ENCODE data around the gene MIXL1.
"Not testable (repeated sequence)": the region's sequence is repeated elsewhere in the genome, so short reads cannot be mapped to it uniquely, and the experiment has no call there.

MIXL1 gene

GRCh38 chr1:226187019-226187322 lies 36.5 kb upstream of the MIXL1 start:
- Histone ChIP-seq H3K27me3 (ENCODE audit: insufficient read depth, low read depth, severe bottlenecking) (no peaks in the 10 kb centered on the region), H3K27ac (peak overlapping the region; percentile 85), H3K4me3 (ENCODE audit: low read depth, low read length) (peak overlapping the region; percentile 53), H3K9me3 (ENCODE audit: severe bottlenecking) (no peaks in the 10 kb centered on the region), H3K36me3 (no peaks in the 10 kb centered on the region)
- TF ChIP-seq, protein P1, sequence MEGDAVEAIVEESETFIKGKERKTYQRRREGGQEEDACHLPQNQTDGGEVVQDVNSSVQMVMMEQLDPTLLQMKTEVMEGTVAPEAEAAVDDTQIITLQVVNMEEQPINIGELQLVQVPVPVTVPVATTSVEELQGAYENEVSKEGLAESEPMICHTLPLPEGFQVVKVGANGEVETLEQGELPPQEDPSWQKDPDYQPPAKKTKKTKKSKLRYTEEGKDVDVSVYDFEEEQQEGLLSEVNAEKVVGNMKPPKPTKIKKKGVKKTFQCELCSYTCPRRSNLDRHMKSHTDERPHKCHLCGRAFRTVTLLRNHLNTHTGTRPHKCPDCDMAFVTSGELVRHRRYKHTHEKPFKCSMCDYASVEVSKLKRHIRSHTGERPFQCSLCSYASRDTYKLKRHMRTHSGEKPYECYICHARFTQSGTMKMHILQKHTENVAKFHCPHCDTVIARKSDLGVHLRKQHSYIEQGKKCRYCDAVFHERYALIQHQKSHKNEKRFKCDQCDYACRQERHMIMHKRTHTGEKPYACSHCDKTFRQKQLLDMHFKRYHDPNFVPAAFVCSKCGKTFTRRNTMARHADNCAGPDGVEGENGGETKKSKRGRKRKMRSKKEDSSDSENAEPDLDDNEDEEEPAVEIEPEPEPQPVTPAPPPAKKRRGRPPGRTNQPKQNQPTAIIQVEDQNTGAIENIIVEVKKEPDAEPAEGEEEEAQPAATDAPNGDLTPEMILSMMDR (IDR thresholded peaks at IDR 0.05; ENCODE audit: low read depth, low read length), result no peak
- no peak for DNase-seq

DNA sequence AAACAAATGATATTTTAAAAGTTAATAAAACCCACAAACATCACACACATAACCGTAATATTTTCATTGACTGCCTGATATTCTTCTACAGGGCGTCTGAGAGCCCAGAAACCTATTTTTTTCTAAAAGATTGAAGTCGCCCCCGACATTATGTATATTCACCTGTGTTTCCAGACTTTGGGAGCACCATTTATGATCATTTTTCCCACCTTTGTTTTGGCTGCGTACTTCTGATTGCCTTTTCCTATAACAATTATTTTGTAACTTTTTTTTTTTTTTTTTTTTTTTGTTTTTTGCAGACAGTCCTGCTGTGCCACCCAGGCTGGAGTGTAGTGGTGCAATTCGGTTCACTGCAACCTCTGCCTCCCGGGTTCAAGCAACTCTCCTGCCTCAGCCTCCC lies 36.1 kb upstream of the MIXL1 start:
- DNase-seq, result no peak

GRCh38 chr1:226195144-226195543 lies 28.3 kb upstream of the MIXL1 start:
- TF ChIP-seq, protein P1 (IDR thresholded peaks at IDR 0.05; ENCODE audit: low read depth, low read length), result no peak
- Histone ChIP-seq H3K27ac (no peak overlapping the region), H3K4me3 (ENCODE audit: low read depth, low read length) (no peak overlapping the region), H3K27me3 (ENCODE audit: insufficient read depth, low read depth, severe bottlenecking) (no peaks in the 10 kb centered on the region), H3K9me3 (ENCODE audit: severe bottlenecking) (no peaks in the 10 kb centered on the region), H3K36me3 (no peaks in the 10 kb centered on the region)
- DNase-seq, result no peak

More for the DNA sequence above, 36.1 kb upstream of the MIXL1 start:
- Histone ChIP-seq H3K9me3 (ENCODE audit: severe bottlenecking) (no peaks in the 10 kb centered on the region), H3K4me3 (ENCODE audit: low read depth, low read length) (no peak overlapping the region; the same call in 1 of the 2 replicates), H3K27me3 (ENCODE audit: insufficient read depth, low read depth, severe bottlenecking) (no peaks in the 10 kb centered on the region), H3K27ac (no peak overlapping the region), H3K36me3 (no peaks in the 10 kb centered on the region)
- TF ChIP-seq, protein P1 (IDR thresholded peaks at IDR 0.05; ENCODE audit: low read depth, low read length), result no peak

GRCh38 chr1:226199971-226200370 lies 23.5 kb upstream of the MIXL1 start:
- no peak overlapping the region for H3K4me3 ChIP-seq (ENCODE audit: low read depth, low read length)
- no peak overlapping the region for H3K27ac ChIP-seq
- H3K9me3 ChIP-seq (ENCODE audit: severe bottlenecking), result no peaks in the 10 kb centered on the region
- TF ChIP-seq, protein P1 (IDR thresholded peaks at IDR 0.05; ENCODE audit: low read depth, low read length), result no peak
- no peak for DNase-seq
- H3K36me3 ChIP-seq, result no peaks in the 10 kb centered on the region
- H3K27me3 ChIP-seq (ENCODE audit: insufficient read depth, low read depth, severe bottlenecking), result no peaks in the 10 kb centered on the region

GRCh38 chr1:226201029-226201593 lies 22.4 kb upstream of the MIXL1 start:
- TF ChIP-seq, protein P1 (IDR thresholded peaks at IDR 0.05; ENCODE audit: low read depth, low read length), result peak; percentile 34; the same call in 1 of the 2 replicates
- Histone ChIP-seq H3K27me3 (ENCODE audit: insufficient read depth, low read depth, severe bottlenecking) (no peaks in the 10 kb centered on the region), H3K4me3 (ENCODE audit: low read depth, low read length) (no peak overlapping the region), H3K27ac (no peak overlapping the region), H3K36me3 (no peaks in the 10 kb centered on the region), H3K9me3 (ENCODE audit: severe bottlenecking) (no peaks in the 10 kb centered on the region)
- peak; percentile 28 for DNase-seq

- Histone ChIP-seq H3K27ac (no peak overlapping the region), H3K36me3 (no peaks in the 10 kb centered on the region), H3K9me3 (ENCODE audit: severe bottlenecking) (no peaks in the 10 kb centered on the region), H3K27me3 (ENCODE audit: insufficient read depth, low read depth, severe bottlenecking) (no peaks in the 10 kb centered on the region), H3K4me3 (ENCODE audit: low read depth, low read length) (no peak overlapping the region)
- no peak for DNase-seq
- TF ChIP-seq, protein P1 (IDR thresholded peaks at IDR 0.05; ENCODE audit: low read depth, low read length), result no peak
Measured at GRCh38 chr1:226202246-226202645, 21.2 kb upstream of the MIXL1 start.

GRCh38 chr1:226202666-226203065 lies 20.8 kb upstream of the MIXL1 start:
- not testable (repeated sequence) for H3K9me3 ChIP-seq (ENCODE audit: severe bottlenecking); H3K27ac ChIP-seq; H3K4me3 ChIP-seq (ENCODE audit: low read depth, low read length); H3K27me3 ChIP-seq (ENCODE audit: insufficient read depth, low read depth, severe bottlenecking); H3K36me3 ChIP-seq; DNase-seq

All from WERI-Rb-1 (cell line).